Measurements from ENCODE around the gene CITED4. TPM values are rescaled to one million over a fixed set of nuclear protein-coding genes. Genes with fewer than 3 reads are reported as not detected.

The CITED4 gene
- total RNA-seq, result 10 to 100 TPM; 53.5 to 55.9 TPM

- H3K9me3 ChIP-seq, result no peaks in the 10 kb centered on the region
- ATAC-seq (ENCODE audit: insufficient number of reproducible peaks, low FRiP score, low read depth) (peak; percentile 90), DNase-seq (ENCODE audit: low spot score) (peak; percentile 88)
- H3K27ac ChIP-seq, result peak within 1 kb of the TSS; percentile 88 to 90
- peaks cover 16 to 35% of the 10 kb centered on the region in 2 donors for H3K4me1 ChIP-seq (ENCODE audit: control insufficient read depth in 1 of 2, low read depth in 2 of 2)
- H3K4me3 ChIP-seq, result peak within 1 kb of the TSS; percentile 87
- H3K36me3 ChIP-seq, result no peaks in the 10 kb centered on the region
- H3K27me3 ChIP-seq (replicated peaks; ENCODE audit: insufficient read depth), result no peaks in the 10 kb centered on the region
- TF ChIP-seq CTCF (IDR thresholded peaks at IDR 0.05), result peak; percentile 24
Measured at GRCh38 chr1:40862008-40862863, at the start of gene CITED4. Gene CITED4, minus strand, starts transcription at chr1:40862363. Its CDS starts 236 bp downstream, at chr1:40862127.

- Histone ChIP-seq H3K36me3 (no peaks in the 10 kb centered on the region), H3K27me3 (replicated peaks; ENCODE audit: insufficient read depth) (no peaks in the 10 kb centered on the region), H3K4me1 (ENCODE audit: control insufficient read depth in 1 of 2, low read depth in 2 of 2) (no peaks in the 10 kb centered on the region), H3K9me3 (no peaks in the 10 kb centered on the region), H3K4me3 (no peak overlapping the region), H3K27ac (no peak overlapping the region)
- no peak for DNase-seq (ENCODE audit: low spot score)
- TF ChIP-seq CTCF (IDR thresholded peaks at IDR 0.05), result no peak
- ATAC-seq (ENCODE audit: insufficient number of reproducible peaks, low FRiP score, low read depth), result no peak
Measured at GRCh38 chr1:40911105-40911504, 48.9 kb upstream of the CITED4 start.

- Histone ChIP-seq H3K9me3 (no peaks in the 10 kb centered on the region), H3K4me3 (no peak overlapping the region), H3K27me3 (replicated peaks; ENCODE audit: insufficient read depth) (no peaks in the 10 kb centered on the region), H3K27ac (no peak overlapping the region), H3K4me1 (ENCODE audit: control insufficient read depth in 1 of 2, low read depth in 2 of 2) (no peaks in the 10 kb centered on the region), H3K36me3 (no peaks in the 10 kb centered on the region)
- ATAC-seq (ENCODE audit: insufficient number of reproducible peaks, low FRiP score, low read depth) (no peak), DNase-seq (ENCODE audit: low spot score) (no peak)
- TF ChIP-seq CTCF (IDR thresholded peaks at IDR 0.05), result no peak
Measured at GRCh38 chr1:40909281-40909680, 47.1 kb upstream of the CITED4 start.

GRCh38 chr1:40908350-40908749 lies 46.2 kb upstream of the CITED4 start:
- Histone ChIP-seq H3K36me3 (no peaks in the 10 kb centered on the region), H3K9me3 (no peaks in the 10 kb centered on the region), H3K27ac (no peak overlapping the region), H3K4me3 (no peak overlapping the region), H3K27me3 (replicated peaks; ENCODE audit: insufficient read depth) (no peaks in the 10 kb centered on the region), H3K4me1 (ENCODE audit: control insufficient read depth in 1 of 2, low read depth in 2 of 2) (no peaks in the 10 kb centered on the region)
- no peak for TF ChIP-seq CTCF (IDR thresholded peaks at IDR 0.05)
- DNase-seq (ENCODE audit: low spot score), result no peak
- ATAC-seq (ENCODE audit: insufficient number of reproducible peaks, low FRiP score, low read depth), result no peak

GRCh38 chr1:40907899-40908298 lies 45.7 kb upstream of the CITED4 start:
- no peak for TF ChIP-seq CTCF (IDR thresholded peaks at IDR 0.05)
- no peaks in the 10 kb centered on the region for H3K36me3 ChIP-seq
- no peaks in the 10 kb centered on the region for H3K27me3 ChIP-seq (replicated peaks; ENCODE audit: insufficient read depth)
- DNase-seq (ENCODE audit: low spot score), result no peak
- no peak overlapping the region for H3K27ac ChIP-seq
- ATAC-seq (ENCODE audit: insufficient number of reproducible peaks, low FRiP score, low read depth), result no peak
- H3K9me3 ChIP-seq, result no peaks in the 10 kb centered on the region
- H3K4me1 ChIP-seq (ENCODE audit: control insufficient read depth in 1 of 2, low read depth in 2 of 2), result no peaks in the 10 kb centered on the region
- H3K4me3 ChIP-seq, result no peak overlapping the region

All from thoracic aorta (tissue), 2 donors.